ENCODE data around the gene SLC29A3. TPM values are rescaled to one million over a fixed set of nuclear protein-coding genes. Genes with fewer than 3 reads are reported as not detected.

SLC29A3 gene
- total RNA-seq, 1 experiment from 2014 or later = 1.8 TPM

GRCh38 chr10:71300555-71301370 lies 18.3 kb upstream of the SLC29A3 start:
- no peak for DNase-seq (ENCODE audit: low read depth)

GRCh38 chr10:71301371-71301916 lies 17.6 kb upstream of the SLC29A3 start:
- DNase-seq (ENCODE audit: low read depth) = no peak

- DNase-seq (ENCODE audit: low read depth) = no peak
Observed at GRCh38 chr10:71302451-71302850, 16.6 kb upstream of the SLC29A3 start.

GRCh38 chr10:71302874-71303568 lies 16.0 kb upstream of the SLC29A3 start:
- DNase-seq (ENCODE audit: low read depth) = peak; percentile 45

- DNase-seq (ENCODE audit: low read depth) = no peak
Observed at GRCh38 chr10:71303569-71303907, 15.5 kb upstream of the SLC29A3 start.

- DNase-seq (ENCODE audit: low read depth) = no peak
Observed at GRCh38 chr10:71304914-71305313, 14.1 kb upstream of the SLC29A3 start.

GRCh38 chr10:71306979-71307378 lies 12.1 kb upstream of the SLC29A3 start:
- no peak for DNase-seq (ENCODE audit: low read depth)

- DNase-seq (ENCODE audit: low read depth) = no peak
Observed at GRCh38 chr10:71307469-71308085, 11.5 kb upstream of the SLC29A3 start.

GRCh38 chr10:71308244-71308643 lies 10.8 kb upstream of the SLC29A3 start:
- no peak for DNase-seq (ENCODE audit: low read depth)

GRCh38 chr10:71308985-71309384 lies 10.1 kb upstream of the SLC29A3 start:
- no peak for DNase-seq (ENCODE audit: low read depth)

- DNase-seq (ENCODE audit: low read depth) = no peak
Observed at GRCh38 chr10:71309919-71310318, 9.1 kb upstream of the SLC29A3 start.

- no peak for DNase-seq (ENCODE audit: low read depth)
Observed at GRCh38 chr10:71312220-71312619, 6.8 kb upstream of the SLC29A3 start.

GRCh38 chr10:71312811-71313789 lies 6.0 kb upstream of the SLC29A3 start:
- no peak for DNase-seq (ENCODE audit: low read depth)

- peak; percentile 44 for DNase-seq (ENCODE audit: low read depth)
Observed at GRCh38 chr10:71314028-71314693, 4.9 kb upstream of the SLC29A3 start.

- DNase-seq (ENCODE audit: low read depth) = no peak
Observed at GRCh38 chr10:71314694-71315225, 4.3 kb upstream of the SLC29A3 start.

- DNase-seq (ENCODE audit: low read depth) = no peak
Observed at GRCh38 chr10:71316056-71316785, 2.8 kb upstream of the SLC29A3 start.

- no peak for DNase-seq (ENCODE audit: low read depth)
Observed at GRCh38 chr10:71316786-71317160, 2.3 kb upstream of the SLC29A3 start.

- no peak for DNase-seq (ENCODE audit: low read depth)
Observed at GRCh38 chr10:71317739-71318138, 1.3 kb upstream of the SLC29A3 start.

GRCh38 chr10:71319800-71320392 lies 837 bp downstream of the SLC29A3 start:
- DNase-seq (ENCODE audit: low read depth) = no peak

Data from LHCN-M2 (cell line).